ENCODE data around the gene LONP2. TPM values are rescaled to one million over a fixed set of nuclear protein-coding genes. Genes with fewer than 3 reads are reported as not detected.

LONP2 gene
- total and polyA plus RNA-seq, 9 donors = 30.0 to 101 (median 75.7) TPM

DNA sequence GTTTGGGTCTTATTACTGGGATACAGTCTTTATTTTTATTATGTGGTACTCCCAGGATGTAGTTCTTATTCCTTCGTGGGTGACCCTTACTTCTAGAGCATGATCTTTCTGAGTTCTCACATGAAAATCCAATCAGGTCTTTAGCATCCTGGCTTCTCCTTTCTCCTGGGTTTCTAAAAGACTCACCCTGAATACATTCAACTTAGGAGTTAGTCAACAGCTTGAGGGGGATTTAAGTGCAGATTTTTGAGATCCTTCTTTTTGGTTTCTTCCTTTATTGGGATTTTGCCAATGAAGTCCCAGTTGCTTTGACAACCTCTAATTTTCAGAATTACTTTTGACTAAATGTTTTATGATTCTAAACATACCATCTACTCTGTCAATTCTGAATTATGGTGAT is 72.9 kb downstream of the LONP2 start:
- TF ChIP-seq EP300 (IDR thresholded peaks at IDR 0.05) (no peak), POLR2A (IDR thresholded peaks at IDR 0.05) (no peak)
- TF ChIP-seq, protein P1, sequence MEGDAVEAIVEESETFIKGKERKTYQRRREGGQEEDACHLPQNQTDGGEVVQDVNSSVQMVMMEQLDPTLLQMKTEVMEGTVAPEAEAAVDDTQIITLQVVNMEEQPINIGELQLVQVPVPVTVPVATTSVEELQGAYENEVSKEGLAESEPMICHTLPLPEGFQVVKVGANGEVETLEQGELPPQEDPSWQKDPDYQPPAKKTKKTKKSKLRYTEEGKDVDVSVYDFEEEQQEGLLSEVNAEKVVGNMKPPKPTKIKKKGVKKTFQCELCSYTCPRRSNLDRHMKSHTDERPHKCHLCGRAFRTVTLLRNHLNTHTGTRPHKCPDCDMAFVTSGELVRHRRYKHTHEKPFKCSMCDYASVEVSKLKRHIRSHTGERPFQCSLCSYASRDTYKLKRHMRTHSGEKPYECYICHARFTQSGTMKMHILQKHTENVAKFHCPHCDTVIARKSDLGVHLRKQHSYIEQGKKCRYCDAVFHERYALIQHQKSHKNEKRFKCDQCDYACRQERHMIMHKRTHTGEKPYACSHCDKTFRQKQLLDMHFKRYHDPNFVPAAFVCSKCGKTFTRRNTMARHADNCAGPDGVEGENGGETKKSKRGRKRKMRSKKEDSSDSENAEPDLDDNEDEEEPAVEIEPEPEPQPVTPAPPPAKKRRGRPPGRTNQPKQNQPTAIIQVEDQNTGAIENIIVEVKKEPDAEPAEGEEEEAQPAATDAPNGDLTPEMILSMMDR (IDR thresholded peaks at IDR 0.05) = no peak
- 83 to 94% (median 90%) methylated on average over 1 of the region's 1 CpG for WGBS, 3 donors
- Histone ChIP-seq H3K27ac (no peak overlapping the region), H3K36me3 (no peaks in the 10 kb centered on the region), H3K4me1 (ENCODE audit: insufficient read depth) (no peaks in the 10 kb centered on the region), H3K4me3 (no peak overlapping the region), H3K9me3 (peaks cover 0 to 5% of the 10 kb centered on the region in 2 donors), H3K27me3 (no peaks in the 10 kb centered on the region)
- intact Hi-C loops (cut with DNase I) = no loop called here
- no peak for DNase-seq

DNA sequence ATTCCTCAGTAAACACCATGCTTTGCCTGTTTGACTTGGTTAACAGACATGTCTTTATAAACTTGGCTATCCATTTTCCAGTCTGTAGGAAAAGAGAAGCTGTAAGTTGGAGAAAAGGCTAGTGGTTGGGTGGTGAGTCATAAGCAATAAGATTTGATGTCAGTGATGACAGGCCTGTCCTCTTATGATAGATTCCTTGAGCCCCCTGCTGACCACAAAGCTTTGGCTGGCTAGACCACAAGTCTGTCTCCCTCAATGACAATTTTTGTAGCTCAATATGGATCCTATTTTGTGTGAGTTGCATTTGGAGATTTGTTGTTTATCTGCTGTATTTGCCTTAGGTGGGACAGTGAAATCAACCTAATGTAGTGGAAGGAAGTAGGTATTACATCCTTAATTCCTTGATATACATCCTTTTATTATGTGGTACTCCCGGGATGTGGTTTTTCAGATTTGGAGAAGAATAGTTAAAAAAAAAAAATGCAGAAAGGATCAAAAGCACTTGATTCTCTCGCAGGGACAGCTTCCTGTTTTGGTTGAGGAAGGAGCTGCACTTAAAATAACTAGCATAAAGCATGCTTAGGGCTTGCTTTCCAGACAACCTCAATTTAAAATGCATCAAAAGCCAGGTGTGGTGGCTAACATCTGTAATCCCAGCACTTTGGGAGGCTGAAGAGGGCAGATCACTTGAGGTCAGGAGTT is 73.7 kb downstream of the LONP2 start:
- no peak for DNase-seq
- no peaks in the 10 kb centered on the region for H3K27me3 ChIP-seq
- H3K9me3 ChIP-seq = no peaks in the 10 kb centered on the region
- H3K36me3 ChIP-seq = no peaks in the 10 kb centered on the region
- 57 to 80% (median 71%) methylated on average over 2 of the region's 2 CpGs for WGBS, 3 donors
- intact Hi-C loops (cut with DNase I) = no loop called here
- no peaks in the 10 kb centered on the region for H3K4me1 ChIP-seq (ENCODE audit: insufficient read depth)
- no peak for TF ChIP-seq POLR2A (IDR thresholded peaks at IDR 0.05)
- TF ChIP-seq EP300 (IDR thresholded peaks at IDR 0.05) = no peak
- TF ChIP-seq, protein P1 (IDR thresholded peaks at IDR 0.05) = no peak
- H3K27ac ChIP-seq = no peak overlapping the region
- no peak overlapping the region for H3K4me3 ChIP-seq

DNA sequence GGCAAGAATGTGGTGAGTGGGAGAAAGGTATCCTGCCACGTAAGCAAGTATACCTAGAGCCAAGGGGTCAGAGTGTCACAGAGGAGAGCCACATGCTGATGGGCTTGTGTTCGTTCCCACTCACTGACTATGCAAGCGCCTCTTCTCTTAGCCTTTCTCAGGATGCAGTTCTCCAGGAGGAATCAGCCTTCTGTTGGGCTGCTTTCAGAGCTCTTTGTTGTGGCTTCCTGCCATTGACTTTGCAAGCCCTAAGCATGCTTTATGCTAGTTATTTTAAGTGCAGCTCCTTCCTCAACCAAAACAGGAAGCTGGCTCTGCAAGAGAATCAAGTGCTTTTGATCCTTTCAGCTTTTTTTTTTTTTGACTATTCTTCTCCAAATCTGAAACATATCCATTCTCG is 74.5 kb downstream of the LONP2 start:
- no peaks in the 10 kb centered on the region for H3K36me3 ChIP-seq
- H3K9me3 ChIP-seq = no peaks in the 10 kb centered on the region
- no peak overlapping the region for H3K27ac ChIP-seq
- intact Hi-C loops (cut with DNase I) = no loop called here
- no peaks in the 10 kb centered on the region for H3K4me1 ChIP-seq (ENCODE audit: insufficient read depth)
- WGBS, 3 donors = 12 to 25% (median 16%) methylated on average over 4 of the region's 4 CpGs
- H3K4me3 ChIP-seq = no peak overlapping the region
- H3K27me3 ChIP-seq = no peaks in the 10 kb centered on the region
- TF ChIP-seq, protein P1 (IDR thresholded peaks at IDR 0.05) = no peak
- TF ChIP-seq EP300 (IDR thresholded peaks at IDR 0.05) (no peak), POLR2A (IDR thresholded peaks at IDR 0.05) (no peak)
- no peak for DNase-seq

DNA sequence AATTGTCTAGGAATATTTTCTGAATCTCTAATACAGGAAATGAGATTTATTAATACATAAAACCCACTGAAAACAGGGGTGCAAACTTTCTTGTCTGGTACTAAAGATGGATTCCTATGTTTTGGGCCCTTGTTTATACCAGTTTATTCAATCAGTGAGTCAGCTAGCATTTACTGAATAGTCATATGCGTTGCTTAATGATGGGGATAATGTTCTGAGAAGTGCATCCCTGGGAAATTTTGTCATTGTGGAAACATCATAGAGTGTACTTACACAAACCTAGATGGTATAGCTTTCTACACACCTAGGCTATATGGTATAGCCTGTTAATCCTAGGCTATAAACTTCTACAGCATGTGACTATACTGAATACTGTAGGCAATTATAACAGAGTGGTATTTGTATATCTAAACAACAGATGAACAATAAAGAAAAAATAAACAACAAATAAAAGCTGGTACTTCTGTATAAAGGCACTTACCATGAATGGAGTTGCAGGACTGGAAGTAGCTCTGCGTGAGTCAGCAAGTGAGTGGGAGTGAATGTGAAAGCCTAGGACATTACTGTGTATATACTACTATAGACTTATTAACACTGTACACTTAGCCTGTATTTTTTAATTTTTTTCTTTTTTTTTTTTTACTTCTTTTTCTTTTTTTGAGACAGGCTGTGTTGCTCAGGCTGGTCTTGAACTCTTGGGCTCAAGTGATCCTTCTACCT is 77.4 kb downstream of the LONP2 start:
- Histone ChIP-seq H3K36me3 (no peaks in the 10 kb centered on the region), H3K4me3 (no peak overlapping the region), H3K9me3 (no peaks in the 10 kb centered on the region), H3K27me3 (no peaks in the 10 kb centered on the region), H3K27ac (no peak overlapping the region), H3K4me1 (ENCODE audit: insufficient read depth) (no peaks in the 10 kb centered on the region)
- intact Hi-C loops (cut with DNase I) = no loop called here
- 81 to 88% (median 84%) methylated on average over 2 of the region's 2 CpGs for WGBS, 3 donors
- TF ChIP-seq, protein P1 (IDR thresholded peaks at IDR 0.05) = no peak
- no peak for TF ChIP-seq POLR2A (IDR thresholded peaks at IDR 0.05)
- DNase-seq = no peak
